SU-DHL-6 (cell line): ENCODE measurements around the gene TTF1.

Experiments used
- CTCF ChIP-seq: fragments of 200-600 bp; sonication (generic); IDR thresholded peaks from one replicate; pipeline ENCODE4 v1.5.1; 2017; ENCODE audit warnings: antibody characterized with exemption, mild to moderate bottlenecking, low read length, moderate library complexity; ENCODE audit not compliant: insufficient read depth, poor library complexity, severe bottlenecking
- EZH2phosphoT487 ChIP-seq: fragments of 200-600 bp; sonication (generic), shearing (Covaris generic); conservative IDR thresholded peaks from 2 replicates; pipeline ENCODE4 v1.6.1; 2018; ENCODE audit warnings: mild to moderate bottlenecking, antibody characterized with exemption, low read length, moderate library complexity, mixed read lengths

DNA sequence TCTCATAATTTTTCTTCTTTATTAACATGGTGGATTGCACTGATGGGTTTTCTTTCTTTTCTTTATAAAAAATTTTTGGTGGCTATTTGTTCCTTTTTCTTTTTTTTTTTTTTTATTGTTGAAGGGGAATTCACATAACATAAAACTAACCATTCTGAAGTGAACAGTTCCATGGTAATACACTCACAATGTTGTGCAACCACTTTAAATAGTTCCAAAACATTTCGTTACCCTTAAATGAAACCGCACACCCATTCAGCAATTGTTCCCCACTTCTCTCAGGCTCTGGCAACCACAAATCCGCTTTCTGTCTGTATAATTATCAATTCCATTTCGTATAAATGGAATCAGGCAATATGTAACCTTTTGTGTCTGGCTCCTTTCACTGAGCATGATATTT is 40.2 kb downstream of the TTF1 start:
- TF ChIP-seq CTCF: no peak
- TF ChIP-seq EZH2phosphoT487: no peak
